HK-2 (cell line): Measurements from ENCODE around the gene FGF1.

ENCODE experiments used
- DNase-seq: peaks from one replicate; pipeline ENCODE4 v3.0.0-alpha.2; 2018; ENCODE audit not compliant: unreplicated experiment

The FGF1 gene

DNA sequence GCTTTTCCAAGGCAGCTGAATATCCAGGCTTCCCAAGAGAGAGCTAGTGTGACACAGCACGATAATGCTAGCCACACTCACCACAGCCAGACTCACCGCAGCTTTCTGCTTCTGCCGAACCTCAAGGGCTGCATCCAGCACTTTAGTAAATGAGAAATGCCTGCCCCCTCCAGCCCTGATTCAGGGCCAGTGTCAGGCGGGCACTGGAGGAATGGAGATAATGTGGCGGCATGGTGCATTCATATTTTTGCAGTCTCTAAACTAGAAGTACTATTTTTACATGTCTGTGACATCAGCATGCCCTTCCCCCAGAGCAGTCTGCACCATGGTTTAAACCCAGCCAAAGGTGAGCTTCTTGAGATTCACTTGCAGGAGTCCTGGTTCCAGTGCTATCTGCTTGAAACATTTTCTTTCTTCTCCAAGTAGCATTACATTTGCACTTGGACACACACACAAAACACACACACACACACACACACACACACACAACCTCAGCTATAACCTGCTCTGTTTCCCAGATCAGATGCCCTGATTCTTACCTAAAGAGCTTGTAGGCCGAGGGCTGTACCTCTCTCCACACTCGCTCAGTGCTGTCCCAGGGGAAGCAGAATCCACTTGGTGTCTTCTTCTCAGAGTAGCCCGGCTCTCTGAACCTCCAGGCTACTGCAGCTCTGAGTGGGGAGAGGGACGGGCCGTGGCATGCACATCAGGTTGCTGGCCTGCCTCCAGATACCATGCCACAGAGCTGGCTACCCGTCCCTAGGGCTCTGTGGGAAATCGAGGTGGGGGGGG lies at the start of gene FGF1:
FGF1 (minus strand) TSS at position 673 of the 792 bp plus-strand sequence. CDS start 71,963 bp downstream, outside the sequence.
- DNase-seq: no peak

DNA sequence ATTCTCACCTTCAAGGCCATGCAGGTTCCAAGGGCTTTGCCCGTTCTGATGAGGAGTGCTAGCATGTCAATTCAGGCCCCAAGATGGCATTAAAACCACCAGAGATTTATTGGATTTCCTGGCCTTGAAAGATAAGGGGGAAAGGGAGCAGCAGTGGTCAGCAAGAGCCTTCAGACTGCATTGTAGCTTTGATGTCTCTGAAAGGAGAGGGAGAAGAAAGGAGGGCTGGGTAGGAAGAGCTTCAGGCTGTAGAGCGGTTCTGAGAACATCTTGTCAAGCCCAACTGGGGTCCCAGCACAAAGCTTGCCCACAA lies 41.8 kb upstream of the FGF1 start:
- DNase-seq: no peak

DNA sequence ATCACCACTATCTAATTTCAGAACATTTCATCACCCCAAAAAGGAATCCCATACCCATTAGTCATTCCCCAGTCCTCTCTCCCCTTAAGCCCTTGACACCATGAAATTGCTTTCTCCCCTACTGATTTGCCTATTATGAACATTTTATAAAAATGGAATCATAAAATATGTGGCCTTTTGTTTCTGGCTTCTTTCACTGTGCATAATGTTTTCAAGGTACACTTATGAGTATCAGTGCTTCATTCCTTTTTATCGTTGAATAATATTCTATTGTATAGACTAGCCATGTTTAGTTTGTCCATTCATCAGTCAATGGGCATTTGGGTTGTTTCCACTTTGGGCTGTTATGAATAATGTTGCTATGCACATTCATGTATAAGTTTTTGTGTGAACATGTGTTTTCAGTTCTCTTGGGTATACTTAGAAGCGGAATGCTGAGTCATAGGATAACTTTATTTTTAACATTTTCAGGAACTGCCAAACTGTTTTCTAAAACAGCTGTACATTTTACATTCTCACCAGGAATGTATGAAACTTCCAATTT lies 40.4 kb upstream of the FGF1 start:
- no peak for DNase-seq

DNA sequence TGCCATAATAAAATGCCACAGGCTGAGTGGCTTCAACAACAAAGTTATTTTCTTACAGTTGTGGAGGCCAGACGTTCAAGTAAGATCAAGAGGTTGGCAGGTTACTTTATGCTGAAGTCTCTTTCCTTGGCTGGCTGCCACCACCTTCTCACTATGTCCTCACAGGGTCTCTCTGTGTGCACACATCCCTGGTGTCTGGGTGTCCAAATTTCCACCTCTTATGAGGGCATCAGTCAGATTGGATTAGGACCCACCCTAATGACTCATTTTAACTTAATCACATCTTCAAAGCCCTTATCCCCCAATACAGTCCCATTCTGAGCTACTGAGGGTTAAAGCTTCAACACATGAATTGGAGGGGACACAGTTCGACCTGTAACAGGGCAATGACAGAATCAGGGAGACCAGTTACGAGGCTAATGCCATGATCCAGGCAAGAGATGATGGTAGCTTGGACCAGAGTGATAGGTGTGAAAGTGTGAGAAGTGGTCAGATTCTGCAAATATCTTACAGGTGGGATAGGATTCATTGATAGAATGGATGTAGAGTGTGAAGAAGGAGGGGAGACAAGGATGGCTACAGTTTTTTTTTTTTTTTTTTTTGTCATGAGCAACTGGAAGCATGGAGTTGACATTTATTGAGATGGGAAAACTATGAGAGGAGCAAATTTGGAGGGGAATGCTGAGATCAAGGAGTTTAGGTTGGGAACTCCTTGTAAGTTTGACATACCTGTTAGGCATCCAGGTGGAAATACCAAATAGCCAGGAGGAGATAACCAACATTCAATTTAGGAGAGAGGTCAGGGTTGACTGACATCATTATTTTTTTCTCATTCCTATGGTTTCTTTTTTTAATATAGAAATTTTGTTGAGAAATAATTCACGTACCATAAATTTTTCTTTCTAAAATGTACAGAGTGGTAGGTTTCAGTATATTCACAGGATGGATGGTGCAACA lies 39.6 kb upstream of the FGF1 start:
- no peak for DNase-seq

DNA sequence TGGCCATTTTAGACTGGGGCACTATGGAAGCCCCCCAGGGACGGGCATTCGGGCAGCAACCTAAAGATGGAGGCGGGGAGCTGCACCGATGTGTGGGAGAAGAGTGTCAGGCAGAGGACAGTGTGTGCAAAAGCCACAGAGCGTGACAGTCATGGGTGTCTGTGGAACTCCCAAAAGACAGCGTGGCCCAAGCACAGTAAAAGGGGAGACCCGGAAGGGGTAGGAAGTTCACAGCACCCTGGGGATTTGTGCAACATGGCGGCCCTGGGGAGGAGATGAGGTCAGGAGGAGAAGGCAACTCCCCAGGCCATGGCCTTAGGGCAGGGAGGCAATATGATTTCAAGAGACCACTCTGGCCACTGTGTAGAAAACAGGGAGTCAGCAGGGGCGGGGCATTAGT lies 38.9 kb upstream of the FGF1 start:
- DNase-seq: no peak

DNA sequence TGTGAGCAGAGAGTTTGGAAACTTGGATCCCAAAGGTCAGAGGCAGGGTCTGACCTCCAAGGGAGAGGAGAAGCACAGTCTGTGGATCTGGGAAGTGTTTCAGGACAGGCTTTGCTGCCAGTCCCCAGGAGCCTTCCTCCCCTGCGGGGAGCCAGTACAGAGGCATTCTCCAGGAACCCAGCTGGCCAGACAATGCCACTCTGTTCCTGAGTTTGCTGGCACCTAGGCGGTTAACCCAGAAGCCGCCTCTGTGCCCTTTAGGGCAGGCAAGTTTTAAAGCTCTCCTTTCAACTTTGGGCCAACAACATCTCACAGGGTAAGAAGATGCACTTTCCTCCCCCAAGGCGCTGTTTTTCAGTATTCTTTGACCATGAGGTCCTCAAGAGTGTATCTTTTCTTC lies 37.0 kb upstream of the FGF1 start:
- no peak for DNase-seq

DNA sequence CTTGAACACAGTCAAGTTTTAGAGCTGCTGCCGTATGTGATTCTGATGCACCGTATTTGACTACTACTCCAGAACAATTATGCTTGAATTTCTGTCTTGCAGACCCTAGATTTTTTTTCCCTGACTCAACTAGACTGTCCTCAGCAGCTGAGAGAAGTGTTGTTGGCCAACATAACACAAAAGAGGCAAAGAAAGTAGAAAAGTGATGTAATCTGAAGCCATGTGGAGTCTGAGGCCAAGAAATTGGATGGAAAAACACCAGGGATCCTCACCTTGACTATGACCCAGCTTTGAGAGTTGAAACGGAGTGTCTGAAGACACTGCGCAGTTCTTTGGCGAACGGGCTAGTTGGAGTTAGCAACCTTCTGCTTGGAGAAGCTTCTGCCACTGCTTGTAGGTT lies 36.3 kb upstream of the FGF1 start:
- no peak for DNase-seq

DNA sequence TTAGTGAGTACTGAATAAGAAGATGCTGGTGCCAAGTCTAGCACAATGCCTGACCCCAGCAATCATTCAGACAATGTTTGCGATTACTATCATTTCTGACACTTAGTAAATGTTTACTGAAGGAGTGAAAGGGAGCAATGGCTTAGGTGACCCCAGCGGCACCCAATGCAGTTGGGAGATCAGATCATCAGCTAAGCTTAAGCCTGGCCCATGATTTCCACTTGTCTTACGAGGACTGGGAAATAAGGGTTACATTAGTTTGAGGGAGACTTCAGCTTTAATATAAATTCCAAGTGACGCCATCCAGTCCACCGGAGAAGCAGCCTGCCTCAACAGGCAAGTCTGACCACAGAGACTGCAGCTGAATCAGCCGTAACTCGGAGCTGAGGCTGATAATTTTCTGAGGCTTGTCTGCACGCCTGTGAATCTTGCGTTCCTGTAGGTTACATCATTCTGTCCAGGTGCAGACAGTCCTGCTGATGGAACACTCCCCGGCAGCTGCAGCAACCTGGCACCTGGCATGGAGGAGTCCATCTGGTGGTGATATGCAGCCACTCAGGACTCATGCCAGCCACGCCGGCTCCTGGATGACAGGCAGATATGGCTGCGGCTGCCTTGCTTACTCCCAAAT lies 34.9 kb upstream of the FGF1 start:
- DNase-seq: no peak

DNA sequence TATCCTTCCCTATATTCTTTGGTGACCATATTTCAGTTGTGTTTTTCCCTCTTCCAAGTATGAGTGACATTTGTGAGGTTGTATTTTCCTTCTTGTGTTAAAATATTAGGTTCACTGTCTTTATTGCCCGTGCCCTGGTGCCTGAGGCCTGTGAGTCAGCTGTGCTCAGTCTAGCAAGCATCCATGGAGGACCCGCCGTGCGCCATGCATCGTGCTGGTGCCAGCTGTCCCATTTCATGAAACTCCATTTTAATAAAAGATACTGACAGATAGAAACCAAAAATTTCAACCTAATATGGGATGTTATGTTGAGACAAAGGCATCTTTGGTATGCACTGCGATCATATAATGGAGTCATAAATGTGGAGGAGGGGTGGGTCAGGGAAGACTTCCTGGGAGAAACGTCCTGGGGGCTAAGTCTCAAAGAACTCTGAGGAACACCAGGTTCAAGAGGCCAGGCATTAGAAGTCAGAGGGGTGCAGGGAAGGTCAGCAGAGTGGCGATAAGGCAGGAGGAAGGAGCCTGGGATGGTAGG lies 34.0 kb upstream of the FGF1 start:
- no peak for DNase-seq

DNA sequence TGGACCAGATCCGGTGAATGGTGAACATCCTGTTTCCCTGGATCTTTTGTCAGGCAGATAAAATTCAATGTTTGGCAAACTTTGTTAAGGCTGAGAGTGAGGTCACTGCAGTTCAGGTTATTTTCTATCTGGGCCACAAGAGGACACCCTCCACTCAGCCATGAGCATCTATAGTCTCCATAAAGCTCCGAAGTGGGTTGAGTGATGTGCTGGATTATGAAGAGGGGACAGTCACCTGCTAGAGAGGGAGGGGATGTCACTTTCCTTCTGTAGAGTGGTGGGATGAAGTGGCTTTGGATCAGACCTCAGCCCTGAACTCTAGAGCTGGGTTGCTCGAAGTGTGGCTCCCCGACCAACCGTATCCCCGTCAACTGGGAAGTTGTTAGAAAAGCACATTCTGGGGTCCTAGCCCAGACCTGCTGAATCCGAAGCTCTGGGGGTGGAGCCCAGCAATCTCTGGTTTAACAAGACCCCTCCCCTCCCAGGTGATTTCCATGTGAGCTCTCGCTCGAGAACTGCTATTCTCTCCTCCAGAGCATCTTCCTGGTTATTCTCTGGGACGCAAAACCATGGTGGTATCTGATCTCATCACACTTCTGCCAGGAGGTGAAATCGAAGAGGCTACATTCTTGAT lies 31.8 kb upstream of the FGF1 start:
- no peak for DNase-seq

DNA sequence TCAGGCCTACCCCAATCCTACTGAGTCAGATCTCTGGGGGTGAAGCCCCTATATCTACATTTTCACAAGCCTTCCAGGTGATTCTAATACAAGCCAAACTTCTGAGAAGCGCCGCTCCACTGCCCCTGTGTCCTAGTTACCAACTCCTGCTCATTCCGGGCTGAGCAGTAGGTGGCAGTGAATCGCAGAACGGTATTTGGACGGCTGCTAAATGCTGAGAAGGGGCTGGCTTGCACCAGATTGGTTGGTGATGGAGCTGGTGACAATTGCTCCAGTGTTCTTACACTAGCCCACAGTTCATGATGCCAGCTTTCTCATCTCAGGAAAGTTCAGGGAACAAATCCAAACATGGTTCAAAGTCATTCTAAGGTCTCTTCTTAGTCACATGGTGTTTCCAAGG lies 31.1 kb upstream of the FGF1 start:
- no peak for DNase-seq

DNA sequence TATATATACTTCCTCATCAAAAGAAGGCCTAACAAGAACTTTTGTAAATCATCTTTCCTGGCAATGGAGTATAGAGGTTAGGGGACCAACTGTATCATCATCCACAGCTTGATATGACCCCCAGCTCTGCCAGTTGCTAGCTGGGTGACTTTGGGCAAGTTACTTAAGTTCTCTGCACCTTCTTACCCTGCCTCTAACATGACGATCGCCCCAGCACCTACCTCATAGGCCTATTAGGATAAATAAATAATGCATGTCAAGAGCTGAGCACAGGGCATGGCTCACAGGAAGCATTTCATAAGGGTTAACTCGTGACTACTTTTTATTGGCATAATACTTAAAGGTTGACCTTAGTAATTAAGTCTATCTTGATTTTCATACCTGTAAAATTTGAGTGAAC lies 29.4 kb upstream of the FGF1 start:
- DNase-seq: no peak

DNA sequence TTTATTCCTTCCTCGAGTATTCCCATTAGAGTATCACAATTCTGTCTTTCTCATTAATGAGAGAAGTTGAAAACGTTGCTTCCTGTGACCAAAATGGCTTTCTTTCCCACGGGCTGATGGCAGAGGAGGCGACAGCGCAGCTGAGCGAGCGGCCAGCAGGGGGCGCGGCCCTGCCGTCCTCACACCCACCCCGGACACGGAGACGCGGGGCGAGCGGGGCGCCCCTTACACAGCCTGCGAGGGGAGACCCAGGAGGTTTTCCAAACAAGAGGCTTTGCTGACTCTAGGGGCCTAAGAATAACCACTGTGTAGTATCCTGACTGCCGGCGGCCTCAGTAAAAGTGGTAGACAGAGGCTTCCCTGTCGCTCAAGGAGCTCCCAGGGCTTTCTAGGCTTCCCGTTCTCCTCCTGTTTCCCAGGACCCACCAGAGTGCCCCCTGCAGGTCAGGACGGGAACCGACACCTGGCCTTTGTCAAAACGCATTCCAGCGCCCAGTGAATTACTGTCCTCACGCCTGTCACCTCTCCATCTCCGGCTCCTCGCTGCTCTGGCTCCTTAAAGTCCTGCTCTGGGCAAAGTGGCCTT lies 27.3 kb upstream of the FGF1 start:
- peak; percentile 86 for DNase-seq

DNA sequence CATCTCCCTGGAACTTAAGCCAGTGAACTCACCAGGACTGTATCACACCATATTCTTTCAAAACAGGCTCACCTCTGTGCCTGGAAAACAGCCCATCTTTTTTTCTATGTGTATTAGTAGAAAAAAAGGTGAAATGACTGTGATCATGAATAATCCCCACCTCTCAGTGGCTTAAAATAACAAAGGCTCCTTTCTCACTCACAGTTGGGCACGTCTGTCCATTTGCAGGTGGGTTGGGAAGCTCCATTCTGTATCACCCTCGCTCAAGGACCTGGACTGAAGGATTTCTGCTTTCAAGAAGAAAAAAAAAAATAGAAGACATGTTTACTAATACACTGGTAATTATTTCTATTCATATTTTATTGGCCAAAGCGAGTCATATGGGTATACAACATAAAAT lies 17.3 kb upstream of the FGF1 start:
- DNase-seq: no peak

DNA sequence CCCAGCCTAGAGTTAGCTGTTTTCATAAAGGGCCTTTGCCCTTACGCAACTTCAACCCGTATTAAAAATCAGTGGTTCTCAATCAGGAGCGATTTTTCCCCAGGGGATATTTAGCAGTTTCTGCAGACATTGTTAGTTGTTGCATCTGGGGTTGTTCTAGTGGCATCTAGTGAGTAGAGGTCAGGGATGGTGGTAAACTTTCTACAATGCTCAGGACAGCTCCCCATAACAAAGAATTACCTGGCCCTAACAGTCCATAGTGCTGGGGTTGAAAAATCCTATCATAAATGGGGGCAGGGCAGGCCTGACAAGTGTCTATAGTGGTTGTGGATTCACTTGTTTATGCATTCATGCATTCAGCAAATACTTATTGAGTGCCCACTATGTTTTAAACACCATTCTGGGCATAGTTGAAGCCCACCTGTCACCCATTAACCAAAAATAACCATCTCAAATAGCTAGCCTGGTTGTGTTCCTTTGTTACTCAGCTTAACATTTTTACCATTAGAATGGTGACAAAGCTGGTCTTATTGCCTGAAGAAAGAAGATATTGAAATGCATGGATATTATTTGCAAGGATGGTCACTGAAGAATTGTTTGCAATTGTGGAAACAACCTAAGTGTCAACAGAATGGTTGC lies 15.9 kb upstream of the FGF1 start:
- DNase-seq: no peak

DNA sequence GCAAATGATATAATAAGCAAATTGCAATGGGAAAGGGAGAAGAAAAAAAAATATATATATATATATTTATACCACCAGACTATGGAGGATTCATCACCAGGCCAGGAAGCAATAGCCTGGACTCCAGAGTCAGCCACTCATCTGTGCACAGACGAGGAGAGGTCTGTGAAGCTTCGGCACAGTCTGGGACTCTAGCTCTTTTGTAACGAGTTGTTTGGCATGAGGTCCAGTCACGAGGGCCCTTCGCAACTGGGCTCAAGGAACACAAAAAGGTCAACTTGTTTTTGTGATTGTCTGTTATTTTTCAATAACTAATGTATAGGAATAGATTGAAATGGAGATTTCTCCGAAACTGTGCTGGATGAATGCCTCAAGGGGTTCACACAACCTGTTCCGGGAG lies 14.7 kb upstream of the FGF1 start:
- no peak for DNase-seq

DNA sequence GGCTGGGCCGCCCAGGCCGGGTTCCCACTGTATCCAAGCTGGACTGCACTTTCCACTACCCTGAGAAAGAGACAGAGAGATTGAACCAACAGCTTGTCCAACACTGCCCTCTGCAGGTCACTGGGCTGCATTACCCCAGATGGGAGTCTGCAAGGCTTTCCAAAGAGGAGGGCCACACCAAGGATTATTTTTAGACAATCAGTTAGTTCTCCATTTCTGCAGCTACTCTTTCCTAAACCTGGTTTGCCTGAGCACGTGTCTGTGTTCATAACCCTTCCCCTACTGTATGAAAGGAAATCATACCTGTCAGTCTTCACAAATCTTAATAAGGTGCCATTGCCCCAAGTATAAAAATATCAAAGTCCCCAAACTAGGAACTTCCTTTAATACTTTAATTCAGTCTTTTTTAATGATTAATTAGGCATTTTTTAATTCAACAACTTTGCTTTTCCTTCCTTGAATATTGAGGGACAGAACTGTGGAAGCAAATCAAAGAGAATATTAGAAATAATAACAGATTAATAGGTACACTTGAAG lies 13.4 kb upstream of the FGF1 start:
- peak; percentile 73 for DNase-seq

DNA sequence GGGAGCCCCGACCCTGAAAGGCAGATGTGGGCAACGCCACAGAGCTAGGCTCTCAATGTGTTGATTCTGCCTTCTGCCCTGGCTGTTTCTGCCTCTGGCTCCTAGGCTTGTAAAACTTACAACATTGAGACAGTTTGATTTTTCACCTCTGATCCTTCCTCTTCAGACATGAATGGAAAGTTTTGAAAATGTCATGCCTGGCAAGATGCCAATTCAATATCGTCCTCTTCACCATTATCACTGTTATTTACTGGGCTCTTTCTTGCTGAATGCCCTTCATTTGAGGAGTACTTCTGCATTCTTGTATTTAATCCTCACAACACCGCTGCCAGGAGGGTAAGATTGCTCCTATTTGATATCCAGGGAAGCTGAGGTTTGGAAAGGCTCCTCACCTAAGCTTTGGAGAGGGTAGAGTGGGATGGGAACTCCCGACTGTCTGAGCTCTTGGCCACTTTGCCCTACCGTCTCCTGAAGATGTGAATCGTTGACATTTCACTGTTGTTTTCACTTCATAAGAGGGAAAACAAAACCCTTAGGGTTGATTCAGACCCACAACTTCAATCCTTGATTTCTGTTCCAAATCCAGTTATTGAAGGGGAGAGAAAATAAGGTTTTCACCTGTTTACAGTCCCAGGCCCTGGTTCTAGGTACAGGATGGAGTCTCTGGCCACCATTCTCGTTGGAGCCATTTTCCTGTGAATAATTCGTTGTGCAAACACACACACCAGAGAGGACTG lies 12.7 kb upstream of the FGF1 start:
- no peak for DNase-seq

DNA sequence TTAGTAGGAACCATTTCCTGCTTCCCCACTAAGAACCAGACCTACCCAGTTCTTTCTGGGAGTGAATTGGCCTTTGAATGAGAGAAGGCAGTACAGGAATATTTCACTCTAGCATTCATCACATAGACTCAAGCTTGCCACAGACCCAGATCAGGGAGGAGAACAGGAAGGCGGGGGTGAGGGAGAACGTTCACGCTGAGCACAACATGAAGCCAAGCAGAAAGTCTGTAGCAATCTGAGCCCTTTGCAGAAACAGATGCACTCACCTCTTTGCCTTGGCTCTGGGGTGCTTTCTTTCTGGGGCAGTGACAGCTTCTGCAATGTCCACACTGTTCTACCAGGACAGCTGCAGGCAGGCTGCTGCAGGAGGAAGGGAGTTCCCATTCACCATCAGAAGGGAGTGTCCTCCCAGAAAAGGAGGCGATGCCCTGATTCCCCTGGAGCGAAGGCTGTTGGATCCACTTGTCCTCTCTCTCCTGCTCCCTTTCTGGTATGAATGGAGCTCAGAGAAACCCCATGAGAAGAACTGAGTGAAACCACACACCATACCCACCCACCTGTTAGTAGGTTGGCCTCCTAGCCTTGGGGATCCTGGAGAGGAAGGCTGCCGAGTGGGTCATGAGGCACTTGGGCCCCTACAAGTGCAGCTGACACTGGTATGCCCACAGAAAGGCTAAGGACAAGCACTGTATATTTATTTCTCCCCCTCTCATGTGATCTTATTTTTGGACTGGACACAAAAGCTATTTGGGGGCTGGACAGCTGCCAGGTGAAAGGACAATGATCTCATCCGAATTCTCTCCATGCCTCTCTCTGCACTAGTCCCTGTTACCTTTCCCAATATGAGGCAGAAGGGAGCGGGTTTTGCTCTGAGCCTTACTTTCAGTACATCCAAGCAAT lies 11.7 kb upstream of the FGF1 start:
- no peak for DNase-seq
